K562 (cell line): ENCODE data around the gene OR5K2. TPM values are rescaled to one million over a fixed set of nuclear protein-coding genes. Genes with fewer than 3 reads are reported as not detected.

Source experiments
- ATAC-seq: fragments of 200-7000 bp; cut with Tn5 transposase; 3 replicates; pipeline ENCODE4 v1.9.1; 2020; ENCODE audit warnings: moderate library complexity
- BruUV-seq: library from RNA; stranded (reverse); fragments of 400-500 nt; replicated peaks from 2 replicates; lab custom pipeline; 2021; lab: Mats Ljungman, UMichigan
- CTCF ChIA-PET: fragments of 300-600 bp; formaldehyde crosslinking; extraction: SDS; loops from one replicate; lab custom pipeline; 2021; ENCODE audit warnings: low intra/inter-chr PET ratio; lab: Yijun Ruan, JAX
- POLR2A ChIA-PET: fragments of 300-600, 350-650 bp; sonication (Branson Sonifier 250); formaldehyde crosslinking; extraction: SDS; loops from one replicate; lab custom pipeline; 2021; ENCODE audit warnings: antibody characterized with exemption, inconsistent platforms; lab: Yijun Ruan, JAX
- DNase-seq, 4 experiments: peaks; one replicate each; pipeline versions ENCODE4 v3.0.0 to v3.0.0-alpha.2; 2011 to 2018; ENCODE audit warnings: low spot score in 3 of 4, mixed read lengths in 3 of 4; ENCODE audit errors: extremely low read depth in 1 of 4
- FAIRE-seq: peaks from 2 replicates; lab custom pipeline; 2011; peaks lifted over from hg19 to GRCh38; lab: Jason Lieb, UNC
- H2AFZ ChIP-seq: 2 replicates; pipeline ENCODE4 v1.6.0; 2011; ENCODE audit warnings: low read depth, low read length, control low read depth, inconsistent platforms
- H3K27ac ChIP-seq: fragments of 200-600 bp; 3 replicates; pipeline ENCODE4 v1.8.0; 2011; ENCODE audit warnings: low read depth, mild to moderate bottlenecking, control low read depth, inconsistent platforms, low read length, moderate library complexity, mixed read lengths; ENCODE audit errors: extremely low read depth
- H3K27me3 ChIP-seq, 2 experiments: fragments of 300-600 bp in 1 of 2; 2 replicates in 1 of 2; 3 replicates in 1 of 2; pipeline versions ENCODE4 v1.6.0 to v1.8.0; 2011; ENCODE audit warnings: inconsistent platforms in 2 of 2, low read length in 2 of 2, mild to moderate bottlenecking in 1 of 2, mixed read lengths in 1 of 2, moderate library complexity in 1 of 2; ENCODE audit not compliant: control insufficient read depth in 2 of 2, insufficient read depth in 2 of 2
- H3K36me3 ChIP-seq: fragments of 300-600 bp; 3 replicates; pipeline ENCODE4 v1.8.0; 2011; ENCODE audit warnings: mild to moderate bottlenecking, low read length, inconsistent platforms; ENCODE audit not compliant: control insufficient read depth, insufficient read depth
- H3K4me1 ChIP-seq, 2 experiments: fragments of 200-600 bp in 1 of 2; replicated peaks in 1 of 2; 2 replicates in 1 of 2; 3 replicates in 1 of 2; pipeline versions ENCODE4 v1.5.1 to v1.8.0; 2011; ENCODE audit warnings: inconsistent platforms in 2 of 2, low read length in 2 of 2, mild to moderate bottlenecking in 1 of 2, mixed read lengths in 1 of 2, moderate library complexity in 1 of 2; ENCODE audit not compliant: control insufficient read depth in 2 of 2, insufficient read depth in 2 of 2
- H3K4me2 ChIP-seq: 2 replicates; pipeline ENCODE4 v1.6.1; 2011; ENCODE audit warnings: low read length, control low read depth, inconsistent platforms, mixed read lengths; ENCODE audit not compliant: insufficient read depth
- H3K4me3 ChIP-seq: fragments of 200-600 bp; sonication (generic), shearing (Covaris generic); 2 replicates; pipeline ENCODE4 v1.5.1; 2016; ENCODE audit warnings: control low read depth, inconsistent platforms
- H3K79me2 ChIP-seq: fragments of 200-600 bp; 3 replicates; pipeline ENCODE4 v1.8.0; 2011; ENCODE audit warnings: low read length, inconsistent platforms; ENCODE audit not compliant: control insufficient read depth, insufficient read depth
- H3K9ac ChIP-seq, 2 experiments: 2 replicates each; pipeline versions ENCODE4 v1.6.0 to v1.6.1; 2011; ENCODE audit warnings: low read depth in 2 of 2, low read length in 2 of 2, control low read depth in 1 of 2, inconsistent platforms in 1 of 2, mild to moderate bottlenecking in 1 of 2, mixed read lengths in 1 of 2; ENCODE audit not compliant: insufficient read depth in 1 of 2
- H3K9me1 ChIP-seq: one replicate; pipeline ENCODE4 v1.6.0; 2011; ENCODE audit warnings: inconsistent platforms, mild to moderate bottlenecking, low read length, moderate library complexity; ENCODE audit not compliant: control insufficient read depth, insufficient read depth
- H3K9me3 ChIP-seq: replicated peaks from 2 replicates; pipeline ENCODE4 v1.5.1; 2011; ENCODE audit warnings: low read depth, low read length, inconsistent platforms; ENCODE audit not compliant: control insufficient read depth, insufficient read depth
- H4K20me1 ChIP-seq: replicated peaks from 2 replicates; pipeline ENCODE4 v1.6.1; 2011; ENCODE audit warnings: low read length, inconsistent platforms, mixed read lengths; ENCODE audit not compliant: control insufficient read depth, insufficient read depth
- FUS ChIP-seq: fragments of 200-400 bp; formaldehyde crosslinking; optimal IDR thresholded peaks from 2 replicates; pipeline ENCODE3; 2017; ENCODE audit warnings: low read depth, low read length
- HDAC8 ChIP-seq: fragments of 450-650 bp; IDR thresholded peaks from 2 replicates; pipeline ENCODE4 v1.6.1; 2016; ENCODE audit warnings: mild to moderate bottlenecking, missing genetic modification characterization, moderate library complexity, missing compliant biosample characterization
- HIVEP1 ChIP-seq: fragments of 250-450 bp; sonication (Bioruptor Pico); IDR thresholded peaks from 2 replicates; pipeline ENCODE4 v1.4.0; 2020; ENCODE audit warnings: mild to moderate bottlenecking
- ILF3 ChIP-seq: fragments of 450-650 bp; IDR thresholded peaks from 2 replicates; pipeline ENCODE4 v1.6.1; 2018; ENCODE audit warnings: antibody characterized with exemption, mild to moderate bottlenecking, moderate library complexity, borderline replicate concordance
- LEF1 ChIP-seq: fragments of 450-650 bp; IDR thresholded peaks from 2 replicates; pipeline ENCODE4 v1.6.1; 2016; ENCODE audit warnings: mild to moderate bottlenecking
- MAFG ChIP-seq: fragments of 450-650 bp; conservative IDR thresholded peaks from 2 replicates; pipeline ENCODE4 v1.6.1; 2016; ENCODE audit warnings: missing genetic modification characterization, missing compliant biosample characterization
- MAZ ChIP-seq, 2 experiments: fragments of 450-650 bp in 1 of 2; sonication (generic) in 1 of 2; formaldehyde crosslinking; IDR thresholded peaks in 1 of 2; conservative IDR thresholded peaks in 1 of 2; 2 replicates each; pipeline versions ENCODE4 v1.4.0 to v1.5.0; 2020; ENCODE audit warnings: mild to moderate bottlenecking in 1 of 2, missing genetic modification reagents in 1 of 2
- RBFOX2 ChIP-seq: fragments of 200-400 bp; formaldehyde crosslinking; IDR thresholded peaks from 2 replicates; pipeline ENCODE4 v1.6.1; 2017; ENCODE audit warnings: low read depth, mild to moderate bottlenecking, low read length, moderate library complexity
- SMARCE1 ChIP-seq: fragments of 450-650 bp; IDR thresholded peaks from 2 replicates; pipeline ENCODE4 v1.7.1; 2016; ENCODE audit warnings: mild to moderate bottlenecking
- SNRNP70 ChIP-seq: fragments of 200-400 bp; formaldehyde crosslinking; optimal IDR thresholded peaks from 2 replicates; pipeline ENCODE3; 2017; ENCODE audit warnings: low read depth, low read length
- TAL1 ChIP-seq: fragments of 450-650 bp; IDR thresholded peaks from 2 replicates; pipeline ENCODE4 v1.6.1; 2016; ENCODE audit warnings: mild to moderate bottlenecking
- TCF7 ChIP-seq: sonication (generic); IDR thresholded peaks from 2 replicates; pipeline ENCODE4 v1.6.1; 2016; ENCODE audit warnings: antibody characterized with exemption, borderline replicate concordance
- ZNF384 ChIP-seq: IDR thresholded peaks from 2 replicates; pipeline ENCODE4 v1.6.1; 2012; ENCODE audit warnings: low read depth, low read length, improper control_type of control experiment
- WGBS: fragments of 100-300 bp; shearing (Covaris generic); methylation state at CpG from one replicate; pipeline ENCODE4 v1.1.6; 2016; ENCODE audit warnings: low coverage, mixed read lengths; ENCODE audit not compliant: insufficient coverage; ENCODE audit errors: missing lambda C conversion rate; 5-methylcytosine and 5-hydroxymethylcytosine counted together
- in situ Hi-C: fragments of 300-500 bp; cut with MboI; formaldehyde crosslinking; loops from 4 replicates; pipeline ENCODE4 v1.15.0; 2018; ENCODE audit warnings: inconsistent platforms, mixed read lengths
- intact Hi-C: fragments of 100-400 bp; cut with micrococcal nuclease; formaldehyde crosslinking; loops from 2 replicates; pipeline ENCODE4 v1.14.2; 2022
- polyA plus RNA-seq, 8 experiments: library from polyadenylated mRNA; depleted of rRNA in 4 of 8; stranded (reverse) in 5 of 8; unstranded in 3 of 8; fragments of >200 nt; fragmentation: Nextera tagmentation in 2 of 8; fragmentation: Illumina TruSeq in 1 of 8; extraction: Ambion mirVana in 2 of 8; extraction: Trizol in 1 of 8; gene quantifications; 2 replicates each; pipeline versions ENCODE4 v1.2.1 to v1.2.3, GENCODE V29; 2011 to 2014; ENCODE audit warnings: inconsistent platforms in 1 of 8, missing spikeins in 1 of 8
- total RNA-seq, 7 experiments: library from RNA; depleted of rRNA in 6 of 7; stranded (reverse); fragments of >200 nt in 6 of 7; fragmentation: Illumina TruSeq in 2 of 7; extraction: Trizol in 2 of 7; gene quantifications; 2 replicates each; pipeline versions ENCODE4 v1.2.1 to v1.2.3, GENCODE V29; 2011 to 2021; ENCODE audit warnings: low replicate concordance in 1 of 7
- TF ChIP-seq, protein P1 (sequence below): fragments of 250-450 bp; sonication (Bioruptor Pico); IDR thresholded peaks from 2 replicates; pipeline ENCODE4 v1.5.0; 2022; ENCODE audit warnings: mild to moderate bottlenecking
- TF ChIP-seq, protein P2 (sequence below), 3 experiments: fragments of 200-800 bp in 1 of 3; sonication (Bioruptor generic) in 1 of 3; sonication (generic) in 1 of 3; formaldehyde crosslinking in 1 of 3; IDR thresholded peaks; 2 replicates each; pipeline versions ENCODE4 v1.6.1 to v1.8.0; 2016 to 2022; ENCODE audit warnings: mild to moderate bottlenecking in 2 of 3, missing compliant biosample characterization in 2 of 3, missing genetic modification characterization in 2 of 3, missing genetic modification reagents in 1 of 3
- TF ChIP-seq, protein P3 (sequence below): IDR thresholded peaks from 2 replicates; pipeline ENCODE4 v1.6.1; 2012; ENCODE audit warnings: low read depth, low read length, improper control_type of control experiment, borderline replicate concordance

OR5K2 gene
- total and polyA plus RNA-seq, 9 of the 15 experiments (the other 6 are each of a cell fraction or from before 2014, with no cell fraction given), result not detected

DNA sequence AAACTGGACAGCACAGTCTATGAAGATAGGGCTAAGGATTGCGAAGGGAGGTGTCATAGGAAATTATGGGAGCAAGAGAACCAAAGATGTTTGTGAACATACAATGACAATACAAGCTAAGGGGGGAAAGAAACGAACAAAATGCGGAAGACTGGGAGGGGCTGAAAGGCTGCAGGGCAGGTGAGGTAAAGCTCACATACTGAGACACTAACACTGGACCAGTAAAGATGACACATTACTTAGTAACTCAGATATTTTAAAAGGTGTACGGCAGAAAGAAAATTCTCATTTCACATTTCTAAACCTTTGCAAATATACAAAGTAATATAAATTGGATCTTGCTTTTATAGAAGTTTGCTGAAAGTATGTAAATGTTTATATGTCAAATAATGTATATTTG, 15.1 kb downstream of the OR5K2 start:
- ChIA-PET POLR2A (interaction anchor here (1.0 kb wide), 1 partner anchor 81 kb away, joined by 6 read pairs; no protein-coding TSS in a partner anchor), CTCF (no interaction called here)
- DNase-seq (no peak), ATAC-seq (no peak), FAIRE-seq (no peak)
- H4K20me1 ChIP-seq, result no peaks in the 10 kb centered on the region
- H3K4me1 ChIP-seq, result no peaks in the 10 kb centered on the region; a peak in 1 of 5 replicates
- no peaks in the 10 kb centered on the region for H3K27me3 ChIP-seq
- WGBS, result 82% methylated on average over 4 of the region's 4 CpGs
- H3K9me3 ChIP-seq, result no peaks in the 10 kb centered on the region
- intact Hi-C loops (no loop called here), in situ Hi-C loops (no loop called here)
- no peaks in the 10 kb centered on the region for H3K9me1 ChIP-seq
- no peak overlapping the region for H3K4me3 ChIP-seq
- TF ChIP-seq, protein P1, sequence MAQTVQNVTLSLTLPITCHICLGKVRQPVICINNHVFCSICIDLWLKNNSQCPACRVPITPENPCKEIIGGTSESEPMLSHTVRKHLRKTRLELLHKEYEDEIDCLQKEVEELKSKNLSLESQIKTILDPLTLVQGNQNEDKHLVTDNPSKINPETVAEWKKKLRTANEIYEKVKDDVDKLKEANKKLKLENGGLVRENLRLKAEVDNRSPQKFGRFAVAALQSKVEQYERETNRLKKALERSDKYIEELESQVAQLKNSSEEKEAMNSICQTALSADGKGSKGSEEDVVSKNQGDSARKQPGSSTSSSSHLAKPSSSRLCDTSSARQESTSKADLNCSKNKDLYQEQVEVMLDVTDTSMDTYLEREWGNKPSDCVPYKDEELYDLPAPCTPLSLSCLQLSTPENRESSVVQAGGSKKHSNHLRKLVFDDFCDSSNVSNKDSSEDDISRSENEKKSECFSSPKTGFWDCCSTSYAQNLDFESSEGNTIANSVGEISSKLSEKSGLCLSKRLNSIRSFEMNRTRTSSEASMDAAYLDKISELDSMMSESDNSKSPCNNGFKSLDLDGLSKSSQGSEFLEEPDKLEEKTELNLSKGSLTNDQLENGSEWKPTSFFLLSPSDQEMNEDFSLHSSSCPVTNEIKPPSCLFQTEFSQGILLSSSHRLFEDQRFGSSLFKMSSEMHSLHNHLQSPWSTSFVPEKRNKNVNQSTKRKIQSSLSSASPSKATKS (CRISPR knock-in tag), result no peak
- TF ChIP-seq ILF3, result no peak
- TF ChIP-seq SNRNP70, result no peak
- no peak for TF ChIP-seq TAL1
- TF ChIP-seq, protein P2, sequence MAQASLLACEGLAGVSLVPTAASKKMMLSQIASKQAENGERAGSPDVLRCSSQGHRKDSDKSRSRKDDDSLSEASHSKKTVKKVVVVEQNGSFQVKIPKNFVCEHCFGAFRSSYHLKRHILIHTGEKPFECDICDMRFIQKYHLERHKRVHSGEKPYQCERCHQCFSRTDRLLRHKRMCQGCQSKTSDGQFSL (CRISPR knock-in tag; IDR thresholded peaks at IDR 0.05), result no peak
- TF ChIP-seq, protein P2 (tag; IDR thresholded peaks at IDR 0.05), result no peak
- no peak for TF ChIP-seq HIVEP1 (CRISPR knock-in tag)
- TF ChIP-seq LEF1, result no peak
- no peak for TF ChIP-seq FUS
- TF ChIP-seq, protein P3, sequence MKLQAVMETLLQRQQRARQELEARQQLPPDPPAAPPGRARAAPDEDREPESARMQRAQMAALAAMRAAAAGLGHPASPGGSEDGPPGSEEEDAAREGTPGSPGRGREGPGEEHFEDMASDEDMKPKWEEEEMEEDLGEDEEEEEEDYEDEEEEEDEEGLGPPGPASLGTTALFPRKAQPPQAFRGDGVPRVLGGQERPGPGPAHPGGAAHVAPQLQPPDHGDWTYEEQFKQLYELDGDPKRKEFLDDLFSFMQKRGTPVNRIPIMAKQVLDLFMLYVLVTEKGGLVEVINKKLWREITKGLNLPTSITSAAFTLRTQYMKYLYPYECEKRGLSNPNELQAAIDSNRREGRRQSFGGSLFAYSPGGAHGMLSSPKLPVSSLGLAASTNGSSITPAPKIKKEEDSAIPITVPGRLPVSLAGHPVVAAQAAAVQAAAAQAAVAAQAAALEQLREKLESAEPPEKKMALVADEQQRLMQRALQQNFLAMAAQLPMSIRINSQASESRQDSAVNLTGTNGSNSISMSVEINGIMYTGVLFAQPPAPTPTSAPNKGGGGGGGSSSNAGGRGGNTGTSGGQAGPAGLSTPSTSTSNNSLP, result no peak
- no peak for TF ChIP-seq MAFG (tag)
- TF ChIP-seq ZNF384, result no peak
- TF ChIP-seq HDAC8 (tag), result no peak
- no peak for TF ChIP-seq RBFOX2
- TF ChIP-seq SMARCE1, result no peak
- TF ChIP-seq MAZ (CRISPR knock-in tag; conservative IDR thresholded peaks at IDR 0.05 in 1 of 2, IDR thresholded peaks at IDR 0.05 in 1 of 2), result no peak
- TF ChIP-seq TCF7, result no peak
- no peak overlapping the region for H3K4me2 ChIP-seq
- H2AFZ ChIP-seq, result no peak overlapping the region
- no peaks in the 10 kb centered on the region for H3K79me2 ChIP-seq
- H3K27ac ChIP-seq, result no peak overlapping the region
- peaks cover 17% of the 10 kb centered on the region; the same call in 2 of the 3 replicates for H3K36me3 ChIP-seq
- BruUV-seq, result no TSS peak
- no peak overlapping the region for H3K9ac ChIP-seq
